Stimulated activated CD8-positive, alpha-beta memory T cell treated with anti-CD3 and anti-CD28 coated beads, Interleukin-12 subunit alpha, Interleukin-12 subunit beta, amount 100 ng/mL, for 4 hours (primary cell): ENCODE data around the gene NDOR1.

Experiments
- DNase-seq: peaks from one replicate; pipeline ENCODE4 v3.0.0-alpha.2; 2020; ENCODE audit warnings: low read depth

Gene NDOR1

GRCh38 chr9:137199411-137200121 is 5.9 kb upstream of the NDOR1 start:
- DNase-seq = no peak

GRCh38 chr9:137200311-137201204 is 4.9 kb upstream of the NDOR1 start, which contains the start of gene TPRN:
Gene TPRN, minus strand, starts transcription at chr9:137200741. Its CDS starts 30 bp downstream, at chr9:137200711.
- peak; percentile 96 for DNase-seq

GRCh38 chr9:137201205-137201868 is 4.2 kb upstream of the NDOR1 start:
- no peak for DNase-seq

- DNase-seq = no peak
Observed at GRCh38 chr9:137202966-137203365, 2.5 kb upstream of the NDOR1 start.

GRCh38 chr9:137204731-137205125 is 772 bp upstream of the NDOR1 start:
- DNase-seq = no peak

GRCh38 chr9:137206602-137207001 is 1.1 kb downstream of the NDOR1 start:
- DNase-seq = no peak

GRCh38 chr9:137211532-137211931 is 6.0 kb downstream of the NDOR1 start:
- no peak for DNase-seq

GRCh38 chr9:137212520-137212919 is 7.0 kb downstream of the NDOR1 start:
- no peak for DNase-seq

GRCh38 chr9:137213160-137214060 is 7.9 kb downstream of the NDOR1 start:
- no peak for DNase-seq

- no peak for DNase-seq
Observed at GRCh38 chr9:137214620-137215019, 9.1 kb downstream of the NDOR1 start.

- no peak for DNase-seq
Observed at GRCh38 chr9:137215196-137215986, 9.9 kb downstream of the NDOR1 start.

- DNase-seq = no peak
Observed at GRCh38 chr9:137216188-137216965, 10.9 kb downstream of the NDOR1 start.

- no peak for DNase-seq
Observed at GRCh38 chr9:137217276-137218211, 12.0 kb downstream of the NDOR1 start.

GRCh38 chr9:137218212-137218753 is 12.8 kb downstream of the NDOR1 start:
- no peak for DNase-seq

- no peak for DNase-seq
Observed at GRCh38 chr9:137218754-137219271, 13.3 kb downstream of the NDOR1 start.

- no peak for DNase-seq
Observed at GRCh38 chr9:137219757-137220316, 14.3 kb downstream of the NDOR1 start.

- DNase-seq = no peak
Observed at GRCh38 chr9:137220317-137221094, 15.0 kb downstream of the NDOR1 start.
